Nephron progenitor cell (in vitro differentiated cells): ENCODE results near the gene LRG1.

ENCODE experiments used
- DNase-seq: peaks from one replicate; pipeline ENCODE4 v3.0.0; 2021
- H3K27ac Mint-ChIP-seq: 2 replicates; pipeline ENCODE4 v1.8.0; 2021; ENCODE audit warnings: mild to moderate bottlenecking, moderate library complexity, mixed read lengths
- H3K27me3 Mint-ChIP-seq: 2 replicates; pipeline ENCODE4 v1.8.0; 2021; ENCODE audit warnings: mild to moderate bottlenecking, low read depth, mixed read lengths; ENCODE audit not compliant: poor library complexity
- H3K36me3 Mint-ChIP-seq: 2 replicates; pipeline ENCODE4 v1.8.0; 2021; ENCODE audit warnings: low read depth, mixed read lengths
- H3K4me1 Mint-ChIP-seq: 2 replicates; pipeline ENCODE4 v1.8.0; 2021; ENCODE audit warnings: mixed read lengths
- H3K4me3 Mint-ChIP-seq: 2 replicates; pipeline ENCODE4 v1.8.0; 2021; ENCODE audit warnings: mild to moderate bottlenecking, moderate library complexity, mixed read lengths
- H3K9me3 Mint-ChIP-seq: 2 replicates; pipeline ENCODE4 v1.8.0; 2021; ENCODE audit warnings: mild to moderate bottlenecking, moderate library complexity, mixed read lengths
- CTCF ChIP-seq: fragments of 200-600 bp; sonication (generic); IDR thresholded peaks from 2 replicates; pipeline ENCODE4 v1.5.0; 2021; ENCODE audit warnings: antibody characterized with exemption

Gene LRG1

GRCh38 chr19:4499318-4499717, 40.5 kb downstream of the LRG1 start:
- Mint-ChIP-seq H3K36me3 (peaks cover 4% of the 10 kb centered on the region), H3K4me3 (no peak overlapping the region), H3K27ac (peak overlapping the region; percentile 81), H3K9me3 (no peaks in the 10 kb centered on the region), H3K4me1 (no peaks in the 10 kb centered on the region), H3K27me3 (no peaks in the 10 kb centered on the region)
- no peak for TF ChIP-seq CTCF
- no peak for DNase-seq

GRCh38 chr19:4498694-4499093, 41.1 kb downstream of the LRG1 start:
- Mint-ChIP-seq H3K27ac (no peak overlapping the region), H3K36me3 (peaks cover 4% of the 10 kb centered on the region)
- TF ChIP-seq CTCF: no peak

DNA sequence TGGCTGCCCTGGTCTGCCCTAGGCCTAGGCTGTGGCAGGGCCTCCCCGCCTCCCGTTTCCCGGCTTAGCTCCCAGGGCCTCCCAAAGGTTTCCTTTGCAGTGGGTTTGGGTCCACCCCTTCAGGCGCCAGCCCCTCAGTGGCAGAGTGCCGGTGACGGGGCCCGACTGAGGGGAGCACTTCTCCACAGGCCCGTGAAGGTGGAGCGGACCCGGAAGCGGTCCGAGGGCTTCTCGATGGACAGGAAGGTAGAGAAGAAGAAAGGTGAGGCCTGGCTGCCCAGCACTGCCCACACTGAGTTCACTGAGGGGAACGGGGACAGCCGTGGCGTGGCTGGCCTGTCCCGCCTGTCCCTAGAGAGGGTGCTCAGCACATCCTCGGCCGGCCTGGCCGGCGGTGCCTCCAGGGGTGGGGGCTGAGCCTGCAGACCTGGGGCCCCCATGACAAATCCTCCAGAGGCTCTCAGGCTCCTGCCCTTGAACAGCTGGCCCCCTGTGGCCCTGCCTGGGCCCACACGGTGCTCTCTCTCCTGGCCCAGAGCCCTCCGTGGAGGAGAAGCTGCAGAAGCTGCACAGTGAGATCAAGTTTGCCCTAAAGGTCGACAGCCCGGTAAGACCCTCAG, 42.0 kb downstream of the LRG1 start:
- no peak for TF ChIP-seq CTCF
- no peaks in the 10 kb centered on the region for H3K27me3 Mint-ChIP-seq
- no peaks in the 10 kb centered on the region for H3K4me1 Mint-ChIP-seq
- DNase-seq: no peak
- peaks cover 4% of the 10 kb centered on the region for H3K36me3 Mint-ChIP-seq
- H3K4me3 Mint-ChIP-seq: no peak overlapping the region
- H3K9me3 Mint-ChIP-seq: no peaks in the 10 kb centered on the region
- H3K27ac Mint-ChIP-seq: no peak overlapping the region

More at GRCh38 chr19:4498694-4499093, 41.1 kb downstream of the LRG1 start:
- H3K27me3 Mint-ChIP-seq: no peaks in the 10 kb centered on the region
- no peak overlapping the region for H3K4me3 Mint-ChIP-seq
- DNase-seq: no peak
- no peaks in the 10 kb centered on the region for H3K9me3 Mint-ChIP-seq
- H3K4me1 Mint-ChIP-seq: no peaks in the 10 kb centered on the region

GRCh38 chr19:4496304-4496703, 43.5 kb downstream of the LRG1 start:
- H3K4me3 Mint-ChIP-seq: no peak overlapping the region
- no peak overlapping the region for H3K27ac Mint-ChIP-seq
- H3K4me1 Mint-ChIP-seq: no peaks in the 10 kb centered on the region
- TF ChIP-seq CTCF: no peak
- no peaks in the 10 kb centered on the region for H3K27me3 Mint-ChIP-seq
- peaks cover 4% of the 10 kb centered on the region for H3K36me3 Mint-ChIP-seq
- no peak for DNase-seq
- no peaks in the 10 kb centered on the region for H3K9me3 Mint-ChIP-seq

GRCh38 chr19:4495471-4495870, 44.4 kb downstream of the LRG1 start:
- H3K27ac Mint-ChIP-seq: no peak overlapping the region
- H3K4me3 Mint-ChIP-seq: no peak overlapping the region
- no peaks in the 10 kb centered on the region for H3K27me3 Mint-ChIP-seq
- no peak for DNase-seq
- no peaks in the 10 kb centered on the region for H3K4me1 Mint-ChIP-seq
- no peaks in the 10 kb centered on the region for H3K9me3 Mint-ChIP-seq
- no peak for TF ChIP-seq CTCF
- H3K36me3 Mint-ChIP-seq: peaks cover 4% of the 10 kb centered on the region

DNA sequence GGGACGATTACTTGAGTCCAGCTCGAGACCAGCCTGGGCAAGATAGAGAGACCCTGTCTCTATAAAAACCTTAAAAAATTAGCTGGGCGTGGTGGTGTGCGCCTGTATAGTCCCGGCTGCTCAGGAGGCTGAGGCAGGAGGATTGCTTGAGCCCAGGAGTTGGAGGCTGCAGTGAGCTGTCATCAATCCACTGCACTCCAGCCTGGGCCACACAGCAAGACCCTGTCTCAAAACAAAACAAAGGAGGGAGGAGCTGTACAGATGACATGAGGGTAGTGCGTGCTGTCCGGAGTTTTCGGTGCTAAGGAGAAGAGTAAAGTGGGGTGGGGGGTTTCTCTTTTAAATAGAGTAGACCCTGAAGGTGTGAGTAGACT, 45.2 kb downstream of the LRG1 start:
- Mint-ChIP-seq H3K27me3 (no peaks in the 10 kb centered on the region), H3K4me1 (no peaks in the 10 kb centered on the region), H3K36me3 (peaks cover 4% of the 10 kb centered on the region), H3K27ac (no peak overlapping the region), H3K4me3 (no peak overlapping the region), H3K9me3 (no peaks in the 10 kb centered on the region)
- no peak for TF ChIP-seq CTCF
- no peak for DNase-seq
